Vagina (tissue), 2 donors: ENCODE measurements around the gene NPFFR2.

Experiments used
- CTCF ChIP-seq, 3 experiments: fragments of 450-650 bp in 2 of 3; fragments of 200-600 bp in 1 of 3; sonication (generic) in 1 of 3; IDR thresholded peaks; one replicate each; pipeline ENCODE4 v1.5.1; 2017 to 2019; ENCODE audit warnings: antibody characterized with exemption in 3 of 3, mild to moderate bottlenecking in 2 of 3, moderate library complexity in 2 of 3
- POLR2A ChIP-seq, 2 donors: fragments of 450-650 bp; IDR thresholded peaks; one replicate each; pipeline ENCODE4 v1.6.1; 2017; ENCODE audit warnings: antibody characterized with exemption in 2 of 2, mild to moderate bottlenecking in 2 of 2, moderate library complexity in 2 of 2
- POLR2AphosphoS5 ChIP-seq, 2 donors: sonication (generic); formaldehyde crosslinking; IDR thresholded peaks; one replicate each; pipeline ENCODE4 v1.9.0; 2017; ENCODE audit warnings: antibody characterized with exemption in 2 of 2, mild to moderate bottlenecking in 2 of 2, low read depth in 1 of 2; ENCODE audit not compliant: insufficient read depth in 1 of 2

GRCh38 chr4:72055566-72055965, 23.8 kb downstream of the NPFFR2 start:
- no peak for TF ChIP-seq CTCF (IDR thresholded peaks at IDR 0.05)
- no peak for TF ChIP-seq POLR2A (IDR thresholded peaks at IDR 0.05)
- TF ChIP-seq POLR2AphosphoS5 (IDR thresholded peaks at IDR 0.05; ENCODE audit: insufficient read depth in 1 of 2, low read depth in 1 of 2): no peak
